Hypothalamus (tissue), 51 donors: Measurements from ENCODE around the gene EIPR1.

Source experiments
- DNase-seq, 51 donors: peaks; one replicate each; lab custom pipeline; 2025; lab: John Stamatoyannopoulos, UW

The EIPR1 gene

DNA sequence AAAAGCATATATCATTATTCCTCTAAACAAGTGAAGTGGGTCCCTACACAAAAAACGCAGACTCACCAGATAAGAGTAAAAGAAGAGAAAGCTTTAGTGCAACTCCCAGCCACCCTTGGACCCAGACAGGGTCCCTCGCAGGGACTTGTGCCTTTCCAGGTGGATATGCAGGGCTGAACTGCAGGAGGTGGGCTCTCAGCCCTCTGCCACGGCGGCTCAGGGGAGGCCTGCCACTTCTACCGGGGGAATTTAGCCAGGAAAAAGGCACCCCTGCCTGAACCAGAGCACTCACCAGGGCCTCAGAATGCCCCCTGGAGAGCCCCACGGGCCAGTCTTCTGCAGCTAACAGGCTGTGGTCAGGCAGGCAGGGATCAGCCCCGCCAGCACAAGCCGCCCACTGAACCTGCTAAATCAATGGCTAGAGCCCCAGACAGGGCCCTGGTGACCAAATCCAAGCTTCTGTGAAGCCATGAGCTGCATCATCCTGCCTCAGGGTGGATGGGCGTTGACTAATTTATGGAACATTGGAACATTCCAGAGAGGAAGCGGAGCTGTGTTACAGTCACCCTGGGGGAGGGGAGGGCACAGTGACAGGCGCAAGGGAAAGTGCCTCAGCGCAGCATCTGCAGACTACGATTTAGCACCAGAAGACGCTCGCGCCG is 209.3 kb downstream of the EIPR1 start:
- no peak for DNase-seq

DNA sequence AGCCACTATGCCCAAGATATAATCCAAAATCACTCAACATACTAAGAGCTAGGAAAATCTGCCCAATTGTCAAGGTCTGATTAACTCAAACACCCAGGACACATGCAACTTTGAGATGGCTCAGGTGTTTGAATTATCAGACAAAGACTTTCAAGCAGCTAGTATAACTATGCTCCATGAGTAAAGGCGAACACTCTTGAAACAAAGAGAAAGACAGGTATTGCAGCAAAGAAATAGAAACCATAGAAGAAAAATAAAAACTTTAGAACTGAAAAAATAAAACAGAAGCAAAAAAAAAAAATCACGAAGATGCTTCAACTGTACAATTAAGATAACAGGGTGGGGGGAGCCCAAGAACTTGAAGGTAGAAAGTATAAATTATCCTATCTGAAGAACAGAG is 214.2 kb downstream of the EIPR1 start:
- no peak for DNase-seq

DNA sequence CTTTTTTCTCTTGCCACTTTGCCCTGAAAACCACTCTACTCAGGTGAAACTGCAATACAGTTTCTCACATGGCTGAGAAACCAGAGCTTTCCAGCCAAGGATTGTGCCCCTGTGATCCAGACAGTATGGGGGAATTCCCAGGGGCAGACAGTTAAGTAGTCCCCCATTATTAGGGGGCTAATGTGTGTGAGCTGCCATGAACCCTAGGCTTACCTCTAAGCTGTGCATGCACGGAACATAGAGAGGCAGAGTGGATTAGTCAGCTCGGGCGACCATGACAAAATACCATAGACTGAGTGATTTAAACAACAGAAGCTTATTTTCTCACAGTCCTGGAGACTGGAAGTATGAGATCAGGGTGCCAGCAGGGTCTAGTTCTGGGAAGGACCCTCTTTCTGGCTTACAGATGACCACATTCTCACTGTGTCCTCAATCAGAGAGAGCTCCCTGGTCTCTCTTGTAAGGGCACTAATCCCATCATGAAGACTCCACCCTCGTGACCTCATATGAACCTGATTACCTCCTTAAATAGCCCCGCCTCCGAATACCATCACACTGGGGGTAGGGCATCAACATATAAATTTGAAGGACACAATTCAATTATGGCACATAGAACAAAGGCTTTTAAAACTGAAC is 215.1 kb downstream of the EIPR1 start:
- DNase-seq: no peak

DNA sequence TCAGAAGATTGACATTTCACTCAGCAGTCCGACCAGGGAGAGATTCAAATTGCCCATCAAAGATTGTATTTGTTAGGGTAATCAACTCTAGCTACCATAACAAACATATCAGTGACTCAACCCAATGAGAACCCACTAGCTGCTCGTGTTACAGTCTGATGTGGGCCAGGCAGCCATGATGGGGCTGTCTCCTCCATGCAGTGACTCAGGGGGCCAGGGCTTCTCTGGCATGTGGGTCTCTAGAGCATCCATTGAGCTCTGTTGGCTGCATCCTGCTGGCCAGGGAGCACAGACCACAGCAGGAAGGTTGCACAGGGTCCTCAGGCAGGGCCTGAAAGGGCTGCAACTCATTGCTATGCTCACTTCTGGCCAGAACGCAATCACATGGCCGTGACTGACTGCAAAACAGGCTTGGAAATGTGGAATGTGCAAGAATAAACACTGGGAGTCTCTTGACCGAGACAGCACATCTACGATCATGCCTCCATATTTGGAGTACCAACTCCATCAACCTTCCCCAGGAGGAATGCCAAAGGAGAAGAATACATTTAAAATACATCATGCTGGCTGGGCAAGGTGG is 216.8 kb downstream of the EIPR1 start:
- no peak for DNase-seq

DNA sequence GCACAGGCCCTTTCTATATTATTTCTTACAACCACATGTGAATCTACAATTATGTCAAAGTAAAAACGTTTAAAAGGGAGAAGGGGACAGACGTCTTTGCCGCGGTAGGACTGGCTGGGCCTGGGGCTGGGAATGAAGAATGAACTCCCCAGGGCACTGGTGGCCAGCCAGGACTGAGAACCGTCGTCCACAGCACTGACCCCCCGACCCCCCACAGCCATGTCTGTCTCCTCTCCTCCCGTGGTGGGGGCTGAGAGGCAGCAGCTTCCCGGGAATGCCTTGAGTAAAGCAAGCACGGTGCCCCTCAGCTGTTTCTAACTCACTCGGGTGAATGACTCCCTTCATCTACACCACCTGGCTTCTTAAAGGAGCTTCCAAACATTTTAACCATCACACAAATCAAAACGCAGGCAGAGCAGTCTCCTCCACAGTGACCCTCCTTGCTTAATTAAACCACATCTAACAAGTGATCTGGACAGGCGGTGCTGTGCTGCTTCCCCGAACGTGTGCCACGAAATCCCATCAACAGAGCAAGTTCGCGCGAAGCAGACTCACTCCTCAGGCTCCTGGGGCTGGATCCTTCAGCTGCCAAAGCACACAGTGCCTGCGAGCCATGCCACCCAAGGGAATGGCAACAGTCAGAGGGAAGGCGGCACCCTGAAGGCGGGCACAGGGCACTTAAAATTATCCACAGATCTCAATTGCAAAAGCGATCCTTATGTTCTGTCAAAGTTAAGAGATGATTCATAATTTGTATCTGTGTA is 217.7 kb downstream of the EIPR1 start:
- no peak for DNase-seq

DNA sequence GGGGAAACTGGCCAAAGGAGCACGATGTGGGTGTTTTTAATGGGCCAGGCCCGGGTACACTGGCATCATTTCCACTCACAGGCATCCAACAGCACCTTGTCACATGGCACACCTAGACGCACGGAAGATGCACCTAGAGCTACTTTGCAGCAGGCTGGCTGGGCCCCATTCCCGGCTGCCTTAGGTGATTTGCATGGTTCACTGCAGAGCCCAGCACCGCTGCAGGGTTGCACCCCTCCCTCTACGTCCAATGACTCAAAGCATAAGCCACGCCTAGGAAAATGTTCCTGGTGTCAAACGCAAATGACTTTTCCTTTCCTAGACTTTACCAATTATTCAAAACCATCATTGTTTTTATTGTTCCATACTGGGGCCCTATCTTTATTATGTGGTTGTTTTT is 222.9 kb downstream of the EIPR1 start:
- no peak for DNase-seq

DNA sequence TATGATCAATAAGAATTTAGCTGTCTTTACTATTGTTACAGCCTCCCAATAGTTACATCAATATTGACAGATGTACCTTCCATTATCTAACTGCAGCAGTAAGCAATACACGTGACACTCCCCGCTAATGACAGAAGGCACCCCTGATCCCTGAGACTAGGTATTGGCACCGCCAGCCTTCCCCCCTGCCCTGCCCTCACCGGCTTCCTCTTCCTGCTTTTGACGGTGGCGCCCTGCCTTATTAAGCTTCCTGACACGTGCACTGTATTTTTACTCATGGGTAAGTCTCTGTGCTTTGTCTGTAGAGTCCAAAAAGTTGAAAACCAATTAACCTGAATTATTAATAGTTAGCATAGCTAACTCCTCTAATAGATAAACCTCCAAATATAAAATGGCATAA is 223.5 kb downstream of the EIPR1 start:
- DNase-seq: no peak

DNA sequence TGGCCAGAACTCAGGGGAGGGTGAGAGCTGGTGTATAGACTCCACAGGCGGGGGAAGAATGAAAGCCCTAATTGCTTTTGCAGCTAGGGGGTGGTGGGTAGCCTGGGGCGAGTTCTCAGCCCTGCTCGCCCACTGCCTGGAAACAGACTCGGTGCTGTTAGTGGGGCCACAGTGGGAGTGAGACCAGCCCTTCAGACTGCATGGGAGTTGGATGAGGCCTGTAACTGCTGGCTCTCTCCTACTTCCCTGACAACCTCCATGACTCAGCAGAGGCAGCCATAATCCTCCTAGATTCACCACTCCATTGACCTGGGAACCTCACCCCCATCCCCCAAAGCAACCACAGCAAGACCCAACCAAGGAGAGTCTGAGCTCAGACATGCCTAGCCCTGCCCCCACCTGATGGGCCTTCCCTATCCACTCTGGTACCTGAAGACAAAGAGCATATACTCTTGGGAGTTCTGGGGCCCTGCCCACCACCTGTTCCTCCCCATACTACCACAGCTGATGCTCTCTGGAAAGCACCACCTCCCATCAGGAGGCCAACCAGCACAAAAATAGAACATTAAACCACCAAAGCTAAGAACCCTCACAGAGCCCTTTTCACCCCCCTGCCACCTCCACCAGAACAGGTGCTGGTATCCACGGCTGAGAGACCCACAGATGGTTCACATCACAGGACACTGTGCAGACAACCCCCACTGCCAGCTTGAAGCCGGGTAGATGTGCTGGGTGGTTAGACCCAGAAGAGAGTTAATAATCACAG is 226.3 kb downstream of the EIPR1 start:
- no peak for DNase-seq

DNA sequence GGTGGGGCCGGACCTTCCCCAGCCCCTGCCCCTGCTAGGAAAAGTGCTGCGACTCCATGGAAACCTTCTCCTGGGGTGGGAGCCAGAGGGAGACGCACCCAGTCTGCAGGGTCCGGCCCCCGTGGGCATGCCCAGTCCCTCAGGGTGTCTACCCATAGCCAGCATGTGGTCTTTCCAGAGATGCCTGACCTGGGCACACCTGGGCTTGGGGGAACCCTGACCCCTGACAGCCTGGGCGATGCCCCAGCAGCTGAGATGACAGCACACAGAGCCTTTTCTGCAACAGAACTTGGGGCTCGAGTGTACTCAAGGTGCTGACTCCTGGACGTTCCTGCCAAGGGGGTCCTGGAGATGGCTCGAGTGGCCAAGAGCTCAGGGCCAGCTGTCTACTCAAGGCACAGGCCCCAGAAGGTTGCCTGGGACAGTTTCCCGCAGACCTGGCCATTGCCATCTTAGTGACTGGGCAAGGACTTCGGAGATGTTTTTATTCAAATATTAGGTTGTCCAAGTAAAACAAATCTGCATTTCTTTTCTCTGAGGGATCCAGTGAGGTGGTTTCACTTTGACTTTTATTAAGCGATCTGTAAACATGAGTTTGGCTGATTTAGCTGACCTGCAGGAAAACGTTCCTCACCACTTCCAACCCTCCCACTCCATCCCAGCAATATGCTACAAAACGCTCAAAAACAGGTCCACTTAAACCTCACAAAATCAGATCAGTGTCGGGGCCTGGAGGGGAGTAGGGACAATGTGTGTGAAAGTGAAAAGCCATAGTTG is 228.0 kb downstream of the EIPR1 start:
- DNase-seq: no peak

DNA sequence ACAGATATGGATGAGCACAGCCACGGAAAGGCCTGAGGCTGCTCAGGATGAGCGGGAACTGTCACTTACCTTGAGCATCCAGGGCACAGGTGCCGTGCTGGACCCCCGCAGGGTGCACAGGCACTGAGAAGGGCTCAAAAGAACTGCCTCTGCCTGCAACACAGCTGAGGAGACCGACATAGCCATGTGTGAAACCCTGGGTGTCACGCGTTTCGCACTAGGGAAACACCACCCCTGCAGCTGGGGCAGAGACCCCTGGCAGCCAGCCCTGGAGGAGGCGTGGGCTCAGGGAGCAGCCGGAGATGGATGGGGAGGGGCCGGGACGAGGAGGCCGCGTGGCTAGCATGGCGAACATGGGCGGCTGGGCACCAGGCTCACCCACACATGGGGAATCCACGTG is 228.9 kb downstream of the EIPR1 start:
- no peak for DNase-seq

DNA sequence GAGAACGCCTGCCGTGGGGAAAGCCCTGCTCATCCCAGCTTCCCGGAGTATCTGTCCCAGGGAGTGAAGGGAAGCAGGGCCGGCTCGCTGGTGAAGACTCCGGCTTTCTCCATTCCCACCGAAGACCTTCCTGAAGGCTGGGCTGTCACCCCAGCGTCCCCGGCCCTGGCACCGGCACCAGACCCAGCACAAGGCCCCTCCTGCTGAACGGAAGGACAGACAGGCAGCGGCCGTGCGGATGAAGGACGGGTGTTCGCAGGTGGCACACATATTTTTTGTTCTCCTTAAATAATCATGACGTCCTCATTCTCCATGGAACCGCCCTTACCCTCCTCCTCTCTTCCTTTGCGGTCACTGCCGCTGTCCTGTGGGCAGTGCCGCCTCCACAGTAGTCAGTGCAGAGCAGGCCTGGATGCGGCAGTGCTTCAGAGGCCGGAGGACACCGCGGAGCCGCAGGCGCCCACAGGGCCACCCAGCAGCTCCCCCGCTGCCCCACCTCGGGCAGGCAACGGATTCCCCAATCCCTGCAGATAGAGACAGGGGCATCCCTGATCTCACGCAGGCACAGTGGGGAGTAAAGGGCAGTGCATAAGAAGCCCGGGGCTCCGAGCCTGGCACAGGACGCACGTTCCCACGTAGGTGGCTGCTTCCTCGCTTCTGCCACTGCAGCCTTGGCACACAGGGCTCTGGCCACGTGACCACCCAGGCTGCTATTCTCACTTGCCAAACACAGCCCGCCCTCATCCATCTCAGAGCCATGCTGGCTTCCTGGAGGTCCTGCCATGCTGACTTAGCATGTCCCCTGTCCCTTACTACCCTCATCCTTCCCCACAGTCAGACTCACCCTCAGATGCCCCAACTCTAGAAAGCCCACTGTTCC is 229.7 kb downstream of the EIPR1 start:
- DNase-seq: no peak

DNA sequence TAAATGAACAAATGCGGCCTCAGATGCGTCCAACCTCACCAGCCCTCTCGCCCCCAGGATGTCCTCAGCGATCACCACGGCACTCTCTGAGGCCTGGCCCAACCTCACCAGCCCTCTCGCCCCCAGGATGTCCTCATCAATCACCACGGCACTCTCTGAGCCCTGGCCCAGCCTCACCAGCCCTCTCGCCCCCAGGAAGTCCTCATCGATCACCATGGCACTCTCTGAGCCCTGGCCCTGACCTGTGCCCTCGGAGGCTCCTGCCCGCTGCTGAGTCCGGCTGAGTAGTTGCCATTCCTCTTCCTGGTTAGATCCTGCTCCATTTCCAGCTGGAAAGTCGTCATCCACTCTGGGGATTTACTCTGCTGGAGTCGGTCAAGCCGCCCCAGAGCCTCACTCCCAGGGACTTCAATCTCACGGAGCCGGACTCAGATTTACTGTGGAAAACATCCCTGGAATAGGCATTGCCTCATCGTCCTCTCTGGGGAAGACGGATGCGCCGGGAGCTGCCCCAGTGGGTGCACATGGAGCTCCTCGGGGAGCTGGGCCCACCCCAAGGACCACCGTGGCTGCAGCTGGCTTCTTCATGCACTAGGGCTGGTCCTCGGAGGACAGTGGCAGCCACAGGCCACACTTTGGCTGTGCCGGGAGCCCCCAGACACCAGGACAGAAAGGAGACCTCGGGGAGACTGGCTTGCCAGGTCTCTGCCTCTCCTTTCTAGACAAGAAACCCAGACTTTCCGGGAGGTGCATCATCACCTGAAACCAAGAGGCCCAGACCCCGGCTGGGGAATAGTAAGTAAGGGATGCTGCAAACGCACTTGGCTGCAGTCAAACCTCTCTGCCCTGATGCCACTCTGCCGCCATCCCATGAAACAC is 230.6 kb downstream of the EIPR1 start:
- DNase-seq: no peak

DNA sequence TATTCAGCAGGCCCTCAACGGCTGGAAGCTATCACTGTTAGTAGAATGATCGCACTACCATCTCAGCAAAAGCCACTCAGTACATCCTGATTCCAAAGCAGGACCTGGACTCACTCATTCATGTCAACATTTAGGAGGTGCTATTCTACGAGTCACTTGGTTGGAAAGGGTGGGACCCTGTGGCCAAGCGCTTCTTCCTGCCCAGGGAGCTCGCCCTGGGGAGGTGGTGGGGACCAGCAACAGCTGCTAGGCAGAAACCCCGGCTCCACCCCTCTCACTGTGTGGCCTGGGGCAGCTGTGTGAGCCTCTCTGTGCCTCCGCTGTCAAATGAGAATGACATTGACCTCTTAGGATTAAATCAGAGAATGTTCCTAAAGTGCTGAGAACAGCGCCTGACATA is 231.4 kb downstream of the EIPR1 start:
- no peak for DNase-seq

DNA sequence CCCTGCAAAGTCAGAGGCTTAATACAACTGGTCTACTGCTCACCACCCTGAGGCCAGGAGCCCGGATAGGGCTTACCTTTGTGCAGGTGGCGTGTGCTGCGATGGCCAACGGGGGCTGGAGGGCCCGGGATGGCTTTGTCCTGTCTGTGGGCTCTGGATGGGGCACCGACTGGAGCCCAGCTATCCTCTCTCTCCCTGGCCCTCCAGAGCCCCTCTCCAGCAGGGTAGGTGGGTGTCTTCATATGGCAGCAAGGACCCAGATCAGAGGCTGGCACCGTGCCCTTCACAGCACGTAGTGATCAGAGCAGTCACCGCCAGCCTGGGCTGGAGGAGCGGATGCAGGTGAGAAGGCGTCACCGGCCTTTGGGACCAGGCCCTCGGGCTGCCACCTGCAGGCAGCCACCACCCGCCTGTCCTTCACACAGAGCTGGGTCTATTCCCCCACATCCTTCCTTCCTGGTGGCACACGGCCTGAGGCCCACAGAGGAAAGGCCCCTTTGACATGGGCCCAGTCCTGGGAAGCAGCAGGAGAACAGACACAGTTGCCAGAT is 232.1 kb downstream of the EIPR1 start:
- no peak for DNase-seq

DNA sequence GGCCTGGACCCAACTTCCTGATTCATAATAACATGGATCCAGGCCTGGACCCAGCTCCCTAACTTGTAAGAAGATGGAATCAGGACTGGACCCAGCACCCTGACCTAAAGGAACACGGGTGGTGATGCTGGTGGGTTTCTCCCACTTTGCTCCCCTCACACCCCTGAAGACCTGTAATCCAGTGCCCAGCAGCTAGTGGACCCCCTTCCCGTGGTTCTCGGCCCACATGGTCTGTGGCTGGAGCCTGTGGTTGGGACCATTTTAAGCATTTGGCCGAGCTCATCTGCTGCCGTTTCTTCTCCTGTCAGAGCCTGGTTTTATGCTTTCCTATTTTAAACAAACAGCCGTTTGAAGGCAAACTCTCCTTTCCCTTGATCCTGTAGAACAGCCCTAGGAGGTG is 232.8 kb downstream of the EIPR1 start:
- no peak for DNase-seq

DNA sequence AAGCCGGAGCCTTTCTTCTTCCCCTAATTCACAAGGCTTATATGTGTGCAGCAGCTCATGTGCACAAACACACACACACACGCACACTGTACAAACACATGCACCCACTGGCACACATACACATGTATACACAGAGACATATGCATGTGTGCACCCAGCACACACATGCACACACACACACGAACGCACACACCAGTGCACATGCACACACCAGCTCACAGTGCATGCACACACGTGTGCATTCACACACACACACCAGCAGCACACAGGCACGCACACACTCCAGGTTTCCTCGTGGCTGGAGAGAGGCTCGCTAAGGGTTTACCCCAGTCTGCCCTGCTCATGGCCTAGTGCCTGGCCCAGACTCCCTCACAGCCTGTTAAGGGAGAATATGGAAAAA is 234.0 kb downstream of the EIPR1 start:
- peak in 1 of 51 donors; percentile 18 for DNase-seq

DNA sequence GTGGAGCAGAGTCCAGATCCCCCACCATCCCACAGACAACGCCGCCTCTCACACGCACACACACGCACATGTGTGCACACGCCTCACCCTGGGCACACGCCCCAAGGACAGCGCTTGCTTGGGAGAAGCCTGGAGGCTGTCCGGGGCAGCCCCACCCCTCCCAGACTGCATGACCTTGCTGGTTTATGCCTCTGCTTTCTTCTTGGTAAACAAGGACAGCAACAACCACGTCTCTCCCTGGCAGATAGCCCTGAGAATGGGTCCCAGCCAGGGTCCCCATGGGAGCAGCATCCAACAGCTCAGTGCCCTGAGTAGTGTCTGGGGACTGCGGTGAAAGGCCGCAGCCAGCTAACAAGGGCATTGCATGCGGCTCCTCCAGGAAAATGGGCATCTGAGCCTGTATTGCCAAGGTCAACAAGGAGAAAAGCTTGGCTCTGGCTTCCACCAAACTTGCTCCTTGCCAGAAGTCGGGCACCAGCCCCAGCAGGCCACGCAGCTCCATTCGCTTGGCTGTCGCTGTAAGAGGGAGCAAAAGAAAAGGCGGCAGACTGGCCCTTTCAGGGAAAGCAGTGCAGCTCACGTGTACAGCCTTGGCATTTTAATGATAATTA is 234.6 kb downstream of the EIPR1 start:
- DNase-seq: peak in 24 of 51 donors; percentile 10 to 71 (median 38)
